DMS53 treated with DMSO at 0.1 percent for 48 hours (cell line): Measurements from ENCODE around the gene BIRC6.

Experiments used
- DNase-seq: peaks from one replicate; lab custom pipeline; 2025; ENCODE audit not compliant: unreplicated experiment; lab: John Stamatoyannopoulos, UW

BIRC6 gene

GRCh38 chr2:32375228-32375892, 18.5 kb downstream of the BIRC6 start:
- no peak for DNase-seq

GRCh38 chr2:32376756-32377155, 19.9 kb downstream of the BIRC6 start:
- no peak for DNase-seq

GRCh38 chr2:32377928-32378327, 21.1 kb downstream of the BIRC6 start:
- DNase-seq: no peak

GRCh38 chr2:32379352-32379751, 22.5 kb downstream of the BIRC6 start:
- DNase-seq: no peak

GRCh38 chr2:32383858-32384257, 27.0 kb downstream of the BIRC6 start:
- DNase-seq: no peak

GRCh38 chr2:32384529-32384928, 27.7 kb downstream of the BIRC6 start:
- no peak for DNase-seq

GRCh38 chr2:32386739-32387138, 29.9 kb downstream of the BIRC6 start:
- DNase-seq: no peak

- no peak for DNase-seq
Measured at GRCh38 chr2:32399221-32399620, 42.4 kb downstream of the BIRC6 start.

- DNase-seq: no peak
Measured at GRCh38 chr2:32402091-32402490, 45.3 kb downstream of the BIRC6 start.

- no peak for DNase-seq
Measured at GRCh38 chr2:32403782-32404181, 47.0 kb downstream of the BIRC6 start.

- DNase-seq: no peak
Measured at GRCh38 chr2:32404691-32405090, 47.9 kb downstream of the BIRC6 start.

GRCh38 chr2:32416519-32416918, 59.7 kb downstream of the BIRC6 start:
- no peak for DNase-seq

GRCh38 chr2:32417659-32418058, 60.8 kb downstream of the BIRC6 start:
- no peak for DNase-seq

GRCh38 chr2:32418778-32419177, 62.0 kb downstream of the BIRC6 start:
- no peak for DNase-seq

- DNase-seq: no peak
Measured at GRCh38 chr2:32422133-32422532, 65.3 kb downstream of the BIRC6 start.

- no peak for DNase-seq
Measured at GRCh38 chr2:32423536-32423935, 66.7 kb downstream of the BIRC6 start.

GRCh38 chr2:32424739-32425138, 67.9 kb downstream of the BIRC6 start:
- DNase-seq: no peak

- no peak for DNase-seq
Measured at GRCh38 chr2:32425719-32426141, 68.9 kb downstream of the BIRC6 start.

- peak; percentile 80 for DNase-seq
Measured at GRCh38 chr2:32427672-32428610, 71.1 kb downstream of the BIRC6 start.

- DNase-seq: no peak
Measured at GRCh38 chr2:32430804-32431203, 74.0 kb downstream of the BIRC6 start.

- DNase-seq: no peak
Measured at GRCh38 chr2:32436150-32436549, 79.3 kb downstream of the BIRC6 start.

- no peak for DNase-seq
Measured at GRCh38 chr2:32442020-32442467, 85.2 kb downstream of the BIRC6 start.
